NCI-H2171 treated with DMSO at 0.1 percent for 48 hours (cell line): ENCODE measurements around the gene KREMEN2.

Source experiments
- DNase-seq: peaks from one replicate; lab custom pipeline; 2025; lab: John Stamatoyannopoulos, UW

Gene KREMEN2

GRCh38 chr16:2977440-2977839 is 13.4 kb downstream of the KREMEN2 start:
- no peak for DNase-seq

- DNase-seq = no peak
Measured at GRCh38 chr16:2979669-2980226, 15.7 kb downstream of the KREMEN2 start.

- peak; percentile 83 for DNase-seq
Measured at GRCh38 chr16:2980227-2981176, 16.4 kb downstream of the KREMEN2 start, which contains the start of gene PKMYT1. PKMYT1 (minus strand) TSS chr16:2980446; CDS start chr16:2979657, 789 bp downstream.

- no peak for DNase-seq
Measured at GRCh38 chr16:2981177-2981898, 17.3 kb downstream of the KREMEN2 start.

GRCh38 chr16:2981899-2982250 is 17.8 kb downstream of the KREMEN2 start:
- no peak for DNase-seq

- DNase-seq = no peak
Measured at GRCh38 chr16:2982402-2982801, 18.3 kb downstream of the KREMEN2 start.

- peak; percentile 67 for DNase-seq
Measured at GRCh38 chr16:2983706-2984136, 19.6 kb downstream of the KREMEN2 start.

GRCh38 chr16:2985462-2985861 is 21.4 kb downstream of the KREMEN2 start:
- no peak for DNase-seq

GRCh38 chr16:2985893-2986355 is 21.8 kb downstream of the KREMEN2 start:
- DNase-seq = peak; percentile 89

GRCh38 chr16:2986623-2987188 is 22.6 kb downstream of the KREMEN2 start:
- no peak for DNase-seq

GRCh38 chr16:2987286-2987685 is 23.2 kb downstream of the KREMEN2 start:
- DNase-seq = no peak

- peak; percentile 91 for DNase-seq
Measured at GRCh38 chr16:2987833-2988232, 23.8 kb downstream of the KREMEN2 start.

- DNase-seq = peak; percentile 29
Measured at GRCh38 chr16:2988590-2989099, 24.6 kb downstream of the KREMEN2 start.

GRCh38 chr16:2990891-2991290 is 26.8 kb downstream of the KREMEN2 start:
- no peak for DNase-seq

GRCh38 chr16:2991566-2992261 is 27.6 kb downstream of the KREMEN2 start:
- DNase-seq = no peak

- no peak for DNase-seq
Measured at GRCh38 chr16:2992383-2993081, 28.5 kb downstream of the KREMEN2 start.

- no peak for DNase-seq
Measured at GRCh38 chr16:2996298-2996697, 32.2 kb downstream of the KREMEN2 start.

GRCh38 chr16:2999929-3000328 is 35.9 kb downstream of the KREMEN2 start:
- DNase-seq = no peak

- no peak for DNase-seq
Measured at GRCh38 chr16:3000540-3000939, 36.5 kb downstream of the KREMEN2 start.

GRCh38 chr16:3001316-3001715 is 37.2 kb downstream of the KREMEN2 start:
- no peak for DNase-seq
